AG04449 (cell line): ENCODE results near the gene CHRNA9.

Source experiments
- CTCF ChIA-PET: fragments of 350-600 bp; formaldehyde crosslinking; extraction: SDS; loops from one replicate; lab custom pipeline; 2021; ENCODE audit warnings: antibody characterized with exemption; lab: Yijun Ruan, JAX
- POLR2A ChIA-PET: fragments of 400-600, 350-600 bp; formaldehyde crosslinking; extraction: SDS; loops from one replicate; lab custom pipeline; 2020; ENCODE audit warnings: antibody characterized with exemption, inconsistent platforms; lab: Yijun Ruan, JAX
- DNase-seq: peaks from one replicate; pipeline ENCODE4 v3.0.0-alpha.2; 2010; ENCODE audit warnings: low read depth, low spot score
- H3K4me3 ChIP-seq: 2 replicates; pipeline ENCODE4 v1.5.1; 2011; ENCODE audit warnings: low read depth, mild to moderate bottlenecking, control low read depth, low read length
- TF ChIP-seq, protein P1 (sequence below): IDR thresholded peaks from one replicate; pipeline ENCODE4 v1.5.1; 2011; ENCODE audit warnings: mild to moderate bottlenecking, moderate library complexity, low read length, control low read depth, inconsistent platforms; ENCODE audit not compliant: insufficient read depth; ENCODE audit errors: missing control alignments

CHRNA9 gene

DNA sequence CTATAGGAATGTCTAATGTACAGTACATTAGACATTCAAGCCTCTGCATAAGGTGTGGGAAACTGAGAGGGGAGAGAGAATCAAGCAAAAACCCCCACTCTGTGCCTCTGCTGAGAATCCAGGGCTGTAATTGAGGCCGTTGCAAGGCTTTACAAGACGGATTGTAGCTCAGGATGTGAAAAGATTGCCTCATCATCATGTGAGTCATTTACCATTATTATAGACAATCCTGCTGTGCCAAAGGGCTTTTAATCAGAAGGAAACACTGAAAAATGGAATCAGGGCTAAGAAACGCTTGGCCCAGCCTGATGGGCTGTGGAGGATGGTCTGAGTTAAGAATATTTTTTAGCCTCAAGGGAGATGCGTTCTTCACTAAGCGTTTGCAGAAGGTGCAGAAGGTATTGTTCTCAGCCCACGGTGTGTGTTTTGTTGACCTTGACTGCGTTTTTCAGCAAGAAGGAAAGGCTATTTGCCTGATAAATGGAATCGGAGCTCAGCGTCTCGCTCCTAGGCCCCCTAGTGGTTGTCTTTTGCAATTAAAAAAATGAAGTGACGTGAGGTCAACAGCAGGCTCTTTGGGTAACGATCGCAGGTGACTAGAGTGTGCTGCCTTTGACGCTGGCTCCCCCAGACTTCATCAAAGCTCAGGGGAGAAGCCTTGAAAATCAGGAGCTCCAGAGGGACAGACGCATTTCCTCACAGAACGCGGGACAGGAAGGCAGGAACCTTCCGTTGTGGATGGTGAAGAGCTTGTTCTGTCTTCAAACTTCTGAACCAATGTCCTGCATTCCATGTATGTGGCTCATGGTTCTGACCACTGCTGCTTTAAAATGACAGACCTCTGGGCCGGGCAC, 18.1 kb upstream of the CHRNA9 start:
- H3K4me3 ChIP-seq, result peak overlapping the region; percentile 43
- peak; percentile 79 for DNase-seq
- ChIA-PET CTCF (interaction anchor here (0.6 to 8.8 kb wide), 42 partner anchors 9 to 851 kb away, joined by 3 to 79 read pairs (median 4); partner anchors contain the start of genes CHRNA9, N4BP2 and PDS5A), POLR2A (interaction anchor here (0.6 to 1.4 kb wide), 5 partner anchors 9 to 261 kb away, joined by 3 to 7 read pairs (median 4); partner anchors contain the start of gene N4BP2)
- TF ChIP-seq, protein P1, sequence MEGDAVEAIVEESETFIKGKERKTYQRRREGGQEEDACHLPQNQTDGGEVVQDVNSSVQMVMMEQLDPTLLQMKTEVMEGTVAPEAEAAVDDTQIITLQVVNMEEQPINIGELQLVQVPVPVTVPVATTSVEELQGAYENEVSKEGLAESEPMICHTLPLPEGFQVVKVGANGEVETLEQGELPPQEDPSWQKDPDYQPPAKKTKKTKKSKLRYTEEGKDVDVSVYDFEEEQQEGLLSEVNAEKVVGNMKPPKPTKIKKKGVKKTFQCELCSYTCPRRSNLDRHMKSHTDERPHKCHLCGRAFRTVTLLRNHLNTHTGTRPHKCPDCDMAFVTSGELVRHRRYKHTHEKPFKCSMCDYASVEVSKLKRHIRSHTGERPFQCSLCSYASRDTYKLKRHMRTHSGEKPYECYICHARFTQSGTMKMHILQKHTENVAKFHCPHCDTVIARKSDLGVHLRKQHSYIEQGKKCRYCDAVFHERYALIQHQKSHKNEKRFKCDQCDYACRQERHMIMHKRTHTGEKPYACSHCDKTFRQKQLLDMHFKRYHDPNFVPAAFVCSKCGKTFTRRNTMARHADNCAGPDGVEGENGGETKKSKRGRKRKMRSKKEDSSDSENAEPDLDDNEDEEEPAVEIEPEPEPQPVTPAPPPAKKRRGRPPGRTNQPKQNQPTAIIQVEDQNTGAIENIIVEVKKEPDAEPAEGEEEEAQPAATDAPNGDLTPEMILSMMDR, result peak; percentile 70

DNA sequence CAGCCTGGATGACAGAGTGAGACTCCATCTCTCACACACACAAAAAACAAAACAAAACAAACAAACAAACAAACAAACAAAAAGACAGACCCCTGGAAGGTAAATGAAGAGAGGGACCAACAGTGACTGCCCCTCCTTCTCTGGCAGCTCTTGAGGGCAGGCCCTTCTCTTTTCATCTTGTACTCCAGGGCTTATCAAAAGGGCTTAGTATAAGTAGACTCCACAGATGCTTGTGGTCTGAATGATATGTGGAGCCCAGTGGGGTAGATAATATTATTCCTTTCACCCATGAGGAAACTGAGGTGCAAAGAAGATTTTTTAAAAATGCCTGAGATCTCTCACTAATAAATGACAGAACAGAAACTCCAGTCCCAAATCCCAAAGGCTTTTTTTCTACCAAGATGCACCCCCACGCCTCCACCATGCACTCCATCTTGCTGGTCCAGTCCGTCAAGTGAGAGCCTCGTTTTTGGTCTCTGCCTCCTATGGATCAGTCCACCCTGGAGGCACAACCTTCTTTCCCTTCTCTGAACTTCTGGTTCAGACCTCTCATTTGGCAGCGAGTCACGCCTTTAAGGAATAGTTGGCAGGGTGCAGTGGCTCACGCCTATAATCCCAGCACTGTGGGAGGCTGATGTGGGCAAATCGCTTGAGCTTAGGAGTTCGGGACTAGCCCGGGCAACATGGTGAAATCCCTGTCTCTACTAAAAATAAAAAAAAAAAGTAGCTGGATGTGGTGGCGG, 17.0 kb upstream of the CHRNA9 start:
- no peak for DNase-seq
- ChIA-PET POLR2A (interaction anchor here (0.6 kb wide), 1 partner anchor 99 kb away, joined by 3 read pairs; no protein-coding TSS in a partner anchor), CTCF (interaction anchor here (0.8 to 8.8 kb wide), 26 partner anchors 9 to 849 kb away, joined by 3 to 79 read pairs (median 6); partner anchors contain the start of genes CHRNA9 and N4BP2)
- TF ChIP-seq, protein P1, result no peak
- H3K4me3 ChIP-seq, result no peak overlapping the region

DNA sequence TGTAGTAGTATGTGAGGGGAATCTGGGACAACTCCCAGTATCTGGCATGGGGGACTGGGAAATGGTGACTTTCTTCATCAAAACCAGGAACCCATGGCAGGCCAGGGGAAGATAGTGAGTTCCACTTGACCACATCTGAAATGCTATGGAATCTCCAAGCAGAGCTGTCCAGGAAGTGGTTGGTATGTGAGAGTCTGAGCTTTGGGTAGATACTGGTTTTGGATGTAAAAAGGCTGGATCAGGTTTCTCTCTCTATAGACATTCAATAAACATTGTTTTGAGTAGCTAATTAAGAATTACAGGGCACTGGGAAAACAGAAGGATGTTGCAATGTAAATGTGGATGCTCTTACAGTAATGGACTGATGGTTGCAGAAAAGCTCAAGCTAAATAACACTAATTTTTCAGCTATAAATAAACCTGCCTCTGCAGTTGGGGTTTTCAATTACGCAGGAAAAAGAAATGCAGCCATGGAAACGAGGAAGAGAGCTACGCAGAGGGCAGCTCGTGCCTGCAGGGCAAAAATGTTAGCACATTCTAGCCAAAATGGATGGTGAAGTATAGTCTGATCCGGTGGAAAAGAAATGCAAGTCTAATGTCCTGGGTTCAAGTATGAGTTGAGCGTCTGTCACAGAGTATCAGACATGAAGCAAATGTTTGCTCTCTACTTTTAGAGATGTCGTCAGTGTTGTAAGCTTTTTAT, 13.4 kb upstream of the CHRNA9 start:
- TF ChIP-seq, protein P1, result no peak
- ChIA-PET POLR2A (interaction anchor here (0.7 to 1.0 kb wide), 3 partner anchors 14 to 377 kb away, joined by 3 to 4 read pairs (median 4); partner anchors contain the start of gene CHRNA9), CTCF (interaction anchor here (0.8 to 8.8 kb wide), 11 partner anchors 10 to 397 kb away, joined by 3 to 79 read pairs (median 3); partner anchors contain the start of gene N4BP2)
- peak; percentile 72 for DNase-seq
- no peak overlapping the region for H3K4me3 ChIP-seq

- ChIA-PET POLR2A (no interaction called here), CTCF (interaction anchor here (1.6 to 8.8 kb wide), 3 partner anchors 9 to 266 kb away, joined by 6 to 79 read pairs (median 11); partner anchors contain the start of gene N4BP2)
- no peak overlapping the region for H3K4me3 ChIP-seq
- DNase-seq, result no peak
- TF ChIP-seq, protein P1, result no peak
Observed at GRCh38 chr4:40322811-40323210, 12.3 kb upstream of the CHRNA9 start.

- DNase-seq, result no peak
- ChIA-PET CTCF (interaction anchor here (1.0 to 8.8 kb wide), 5 partner anchors 10 to 174 kb away, joined by 3 to 79 read pairs (median 5); no protein-coding TSS in a partner anchor), POLR2A (no interaction called here)
- TF ChIP-seq, protein P1, result no peak
- H3K4me3 ChIP-seq, result no peak overlapping the region
Observed at GRCh38 chr4:40323866-40324265, 11.3 kb upstream of the CHRNA9 start.
